ENCODE data around the gene MYPN.
"Not testable (repeated sequence)": the region's sequence is repeated elsewhere in the genome, so short reads cannot be mapped to it uniquely, and the experiment has no call there.

Gene MYPN, protein sequence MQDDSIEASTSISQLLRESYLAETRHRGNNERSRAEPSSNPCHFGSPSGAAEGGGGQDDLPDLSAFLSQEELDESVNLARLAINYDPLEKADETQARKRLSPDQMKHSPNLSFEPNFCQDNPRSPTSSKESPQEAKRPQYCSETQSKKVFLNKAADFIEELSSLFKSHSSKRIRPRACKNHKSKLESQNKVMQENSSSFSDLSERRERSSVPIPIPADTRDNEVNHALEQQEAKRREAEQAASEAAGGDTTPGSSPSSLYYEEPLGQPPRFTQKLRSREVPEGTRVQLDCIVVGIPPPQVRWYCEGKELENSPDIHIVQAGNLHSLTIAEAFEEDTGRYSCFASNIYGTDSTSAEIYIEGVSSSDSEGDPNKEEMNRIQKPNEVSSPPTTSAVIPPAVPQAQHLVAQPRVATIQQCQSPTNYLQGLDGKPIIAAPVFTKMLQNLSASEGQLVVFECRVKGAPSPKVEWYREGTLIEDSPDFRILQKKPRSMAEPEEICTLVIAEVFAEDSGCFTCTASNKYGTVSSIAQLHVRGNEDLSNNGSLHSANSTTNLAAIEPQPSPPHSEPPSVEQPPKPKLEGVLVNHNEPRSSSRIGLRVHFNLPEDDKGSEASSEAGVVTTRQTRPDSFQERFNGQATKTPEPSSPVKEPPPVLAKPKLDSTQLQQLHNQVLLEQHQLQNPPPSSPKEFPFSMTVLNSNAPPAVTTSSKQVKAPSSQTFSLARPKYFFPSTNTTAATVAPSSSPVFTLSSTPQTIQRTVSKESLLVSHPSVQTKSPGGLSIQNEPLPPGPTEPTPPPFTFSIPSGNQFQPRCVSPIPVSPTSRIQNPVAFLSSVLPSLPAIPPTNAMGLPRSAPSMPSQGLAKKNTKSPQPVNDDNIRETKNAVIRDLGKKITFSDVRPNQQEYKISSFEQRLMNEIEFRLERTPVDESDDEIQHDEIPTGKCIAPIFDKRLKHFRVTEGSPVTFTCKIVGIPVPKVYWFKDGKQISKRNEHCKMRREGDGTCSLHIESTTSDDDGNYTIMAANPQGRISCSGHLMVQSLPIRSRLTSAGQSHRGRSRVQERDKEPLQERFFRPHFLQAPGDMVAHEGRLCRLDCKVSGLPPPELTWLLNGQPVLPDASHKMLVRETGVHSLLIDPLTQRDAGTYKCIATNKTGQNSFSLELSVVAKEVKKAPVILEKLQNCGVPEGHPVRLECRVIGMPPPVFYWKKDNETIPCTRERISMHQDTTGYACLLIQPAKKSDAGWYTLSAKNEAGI (N-terminal part only)

DNA sequence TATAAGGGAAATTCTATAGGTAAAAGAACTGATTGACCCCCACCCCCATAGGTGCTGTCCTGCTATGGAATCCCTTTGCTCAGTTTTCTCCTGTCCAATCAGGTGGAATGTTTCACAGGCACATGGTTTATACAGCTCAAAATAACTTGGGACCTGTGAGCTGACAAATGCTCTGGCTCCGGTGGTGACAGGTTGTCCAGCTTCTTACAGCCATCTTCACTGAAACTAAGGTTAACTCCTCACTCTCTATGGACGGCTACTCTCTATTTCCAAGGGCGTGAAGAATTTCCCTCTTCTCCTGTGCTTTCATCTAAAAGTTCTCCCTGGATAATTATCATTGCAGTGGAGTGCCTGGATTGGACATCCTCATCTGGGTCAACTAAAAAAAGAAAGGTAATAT, at the start of gene MYPN:
MYPN (plus strand) TSS at position 158 of the 400 bp plus-strand sequence. CDS start 11,951 bp downstream, outside the sequence.
- no peak for DNase-seq

DNA sequence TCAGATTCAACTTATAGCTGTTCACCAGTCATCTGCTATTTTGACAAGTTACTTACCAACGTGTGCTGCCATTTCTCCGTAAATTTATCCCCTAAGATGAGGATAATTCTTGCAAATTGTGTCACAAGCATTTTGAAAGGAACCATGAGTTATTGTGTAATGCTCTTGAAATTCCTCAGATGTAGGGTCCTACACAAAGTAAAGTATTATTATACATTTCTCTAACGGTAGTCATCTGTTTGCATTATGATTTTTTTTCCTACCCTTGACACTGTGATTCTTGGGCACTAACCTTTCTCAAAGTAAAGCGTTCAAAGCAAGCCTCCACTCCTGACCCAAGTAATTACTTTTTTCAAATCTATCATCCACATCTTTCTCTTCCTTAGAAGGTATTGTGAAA, 42.3 kb upstream of the MYPN start:
- DNase-seq: no peak

DNA sequence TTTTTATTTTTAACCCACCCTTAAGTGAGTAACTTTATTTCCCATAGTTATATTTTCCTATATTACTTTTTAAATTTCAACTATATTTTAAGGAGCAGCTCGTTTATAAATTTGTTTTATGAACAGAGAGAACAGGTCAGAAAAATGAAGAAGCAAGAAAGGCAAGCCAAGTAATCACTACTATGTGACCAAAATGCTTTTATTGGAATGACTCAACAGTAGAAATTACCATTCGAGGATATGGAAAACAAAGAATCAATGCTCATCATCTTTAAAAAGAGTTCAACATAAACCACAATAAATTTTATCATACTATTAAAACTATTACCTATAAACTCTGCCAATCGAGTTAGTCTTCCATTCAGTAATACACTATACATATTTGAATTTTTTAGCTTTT, 41.8 kb upstream of the MYPN start:
- DNase-seq: no peak

DNA sequence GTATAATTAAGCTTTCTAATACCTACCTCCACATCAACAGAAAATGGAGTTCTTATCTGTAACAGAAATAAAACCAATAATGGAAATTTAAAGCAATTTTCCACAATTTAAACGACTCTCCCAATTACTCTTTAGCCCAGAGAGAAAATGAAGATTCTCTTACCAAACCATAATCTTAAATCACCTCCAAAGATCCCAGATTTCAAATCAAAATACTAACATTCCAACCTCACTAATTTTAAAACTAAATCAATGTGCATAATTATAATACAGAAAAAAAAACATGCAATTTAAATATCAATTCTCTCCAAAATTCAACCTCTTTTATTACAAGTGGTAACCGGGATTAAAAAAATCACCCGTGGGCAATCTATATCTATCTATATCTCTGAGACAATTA, 35.7 kb upstream of the MYPN start:
- no peak for DNase-seq

DNA sequence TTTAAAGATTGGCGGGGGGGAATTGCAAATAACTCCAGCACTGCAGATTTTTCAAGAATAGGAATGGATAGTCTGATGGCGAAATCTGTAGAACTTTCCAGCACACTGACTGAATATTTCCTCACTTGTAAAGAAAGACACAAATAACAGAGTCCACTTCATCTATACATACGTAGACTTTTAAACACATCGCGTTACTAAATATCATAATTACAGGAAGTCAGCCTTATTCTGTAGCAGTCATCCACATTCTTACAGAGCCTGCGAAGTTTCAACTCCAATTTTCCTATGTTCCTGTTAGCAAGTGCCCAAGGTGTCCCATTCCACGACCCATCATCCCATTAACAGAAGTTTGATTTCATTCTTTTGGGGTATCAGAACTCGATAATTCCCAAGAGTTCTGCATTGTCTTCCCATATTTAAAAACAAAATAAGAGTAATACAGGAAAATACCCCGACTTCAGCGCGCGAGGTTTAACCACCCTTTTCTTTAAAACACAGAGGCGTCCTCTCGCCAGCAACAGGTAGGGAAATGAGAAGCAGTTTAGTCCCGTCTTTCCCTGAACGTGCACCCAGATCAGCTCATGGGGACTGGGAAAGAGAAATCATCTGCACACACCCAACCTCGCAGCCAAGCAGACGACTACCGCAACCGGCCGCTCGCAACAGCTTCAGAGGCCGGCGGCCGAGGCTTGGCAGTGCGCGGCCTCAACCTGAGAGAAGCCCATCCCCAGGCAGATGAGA, 35.1 kb upstream of the MYPN start:
- peak; percentile 32 for DNase-seq

DNA sequence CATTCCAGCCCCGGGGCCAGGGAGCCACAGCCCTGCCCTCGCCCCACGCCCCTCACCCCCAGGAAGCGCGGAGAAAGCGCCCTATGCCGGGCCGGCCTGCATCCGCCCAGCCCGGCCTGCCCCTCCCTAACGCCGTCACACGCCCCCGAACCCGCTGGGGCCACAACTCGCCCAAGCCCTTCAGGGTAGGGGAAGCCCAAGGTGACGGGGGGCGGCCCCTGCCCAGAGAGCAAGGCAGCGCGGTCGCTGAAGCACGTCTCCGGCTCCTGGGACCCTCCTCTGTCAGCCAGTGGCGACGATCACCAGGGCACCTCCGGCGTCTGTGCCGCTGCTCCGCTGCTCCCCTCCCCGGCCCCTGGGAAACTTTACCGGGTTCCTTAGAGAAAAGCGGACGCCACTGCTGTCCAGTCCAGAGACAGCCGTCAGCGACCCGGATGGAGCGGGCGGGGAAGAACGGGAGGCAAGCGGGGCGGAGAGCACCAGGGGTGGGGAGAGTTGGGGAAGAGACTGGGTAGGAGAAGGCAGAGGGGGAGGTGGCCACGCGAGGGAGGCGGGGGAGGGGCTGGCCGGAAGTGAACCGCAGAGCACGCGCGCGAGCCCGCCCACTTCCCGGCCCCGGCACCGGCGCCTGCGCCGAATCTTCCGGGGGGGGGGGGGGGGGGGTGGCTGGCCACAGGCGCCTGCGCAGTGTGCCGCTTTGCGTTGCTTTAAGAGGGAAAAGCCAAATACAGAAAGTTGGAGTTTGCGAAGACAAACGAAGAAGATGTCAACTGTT, 34.3 kb upstream of the MYPN start, which contains the start of gene HERC4:
HERC4 (minus strand) TSS at position 509 of the 775 bp plus-strand sequence. CDS start 2,175 bp downstream, outside the sequence.
- DNase-seq: peak; percentile 93

DNA sequence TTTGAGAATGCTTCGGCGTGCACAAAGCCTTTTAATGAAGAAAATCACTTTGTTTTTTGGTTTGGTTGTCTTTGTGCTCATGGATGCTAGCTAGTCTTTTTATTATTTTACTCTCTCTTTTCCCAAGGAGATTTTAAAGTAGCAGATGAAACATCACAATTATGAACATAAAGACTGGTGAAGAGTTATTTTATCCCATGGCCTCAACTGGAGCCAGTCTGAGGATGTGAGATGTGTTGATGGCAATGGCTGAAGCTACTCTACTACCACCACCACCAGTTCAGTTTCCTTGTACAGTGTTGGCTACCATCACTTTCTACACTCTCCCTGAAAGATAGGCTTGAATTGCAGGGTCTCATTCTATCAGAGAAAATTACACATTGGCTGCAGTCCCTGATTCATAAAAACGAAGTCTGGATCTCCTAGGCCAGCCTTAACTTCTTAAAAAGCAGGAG, 33.7 kb upstream of the MYPN start:
- DNase-seq: peak; percentile 10

DNA sequence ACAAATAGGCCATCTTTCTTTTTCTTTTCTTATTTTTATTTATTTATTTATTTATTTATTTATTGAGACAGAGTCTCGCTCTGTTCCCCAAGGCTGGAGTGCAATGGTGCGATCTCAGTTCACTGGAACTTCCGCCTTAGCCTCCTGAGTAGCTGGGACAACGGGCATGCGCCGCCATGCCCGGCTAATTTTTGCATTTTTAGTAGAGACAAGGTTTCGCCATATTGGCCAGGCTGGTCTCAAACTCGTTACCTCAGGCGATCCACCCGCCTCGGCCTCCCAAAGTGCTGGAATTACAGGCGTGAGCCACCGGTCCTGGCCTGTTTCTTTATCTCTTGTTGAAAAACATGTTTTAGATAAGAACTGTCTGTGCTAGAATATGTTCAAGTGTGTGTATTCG, 33.2 kb upstream of the MYPN start:
- DNase-seq: not testable (repeated sequence)

DNA sequence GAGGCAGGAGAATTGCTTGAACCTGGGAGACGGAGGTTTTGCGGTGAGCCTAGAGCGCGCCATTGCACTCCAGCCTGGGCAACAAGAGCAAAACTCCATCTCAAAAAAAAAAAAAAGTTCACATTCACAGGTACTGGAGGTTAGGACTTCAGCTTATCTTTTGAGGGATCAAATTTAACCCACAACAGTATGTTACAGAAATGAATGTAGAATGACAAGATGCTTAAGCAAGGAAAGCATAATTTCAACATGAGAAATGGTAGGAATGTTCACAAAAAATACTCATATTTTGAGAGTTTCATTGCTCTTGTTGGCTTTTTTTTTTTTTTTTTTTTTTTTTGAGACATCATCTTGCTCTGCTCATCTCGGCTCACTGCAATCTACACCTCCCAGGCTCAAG, 32.3 kb upstream of the MYPN start:
- DNase-seq: no peak

DNA sequence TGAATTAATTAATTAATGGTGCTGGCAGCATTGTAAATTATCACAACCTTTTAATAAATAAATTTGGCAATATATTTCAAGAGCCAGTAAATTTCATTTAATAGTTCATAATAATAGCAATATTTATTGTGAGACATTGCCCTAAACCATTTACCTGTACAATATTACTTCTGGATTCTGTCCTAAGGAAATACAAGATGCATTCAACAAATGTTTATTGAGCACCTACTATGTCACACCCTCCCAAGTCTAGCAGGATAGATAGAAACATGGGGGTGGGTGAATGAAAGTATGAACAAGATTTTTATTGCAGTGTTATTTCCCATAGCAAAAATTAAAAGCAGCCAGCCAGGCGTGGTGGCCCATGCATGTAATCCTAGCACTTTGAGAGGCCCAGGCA, 29.9 kb upstream of the MYPN start:
- no peak for DNase-seq

DNA sequence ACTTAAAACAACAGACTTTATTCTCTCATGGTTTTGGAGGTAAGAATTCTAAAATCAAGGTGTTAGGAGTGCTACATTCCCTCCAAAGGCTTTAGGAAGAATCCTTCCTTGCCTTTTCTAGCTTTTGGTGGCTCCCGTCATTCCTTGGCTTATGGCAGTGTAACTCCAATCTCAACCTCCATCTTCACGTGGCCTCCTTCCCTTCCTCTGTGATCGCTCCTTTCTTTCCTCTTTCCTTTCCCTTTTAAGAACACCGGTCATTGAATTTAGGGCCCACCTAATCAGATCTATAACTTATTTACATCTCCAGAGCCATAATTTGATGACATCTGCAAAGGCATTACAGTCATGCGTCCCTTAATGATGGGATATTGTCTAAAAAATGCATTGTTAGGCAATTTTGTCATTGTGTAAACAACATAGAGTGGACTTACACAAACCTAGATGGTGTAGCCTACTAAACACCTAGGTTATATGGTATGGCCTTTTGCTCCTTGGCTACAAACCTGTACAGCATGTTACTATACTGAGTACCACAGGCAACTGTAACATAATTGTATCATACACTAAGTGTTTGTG, 28.3 kb upstream of the MYPN start:
- DNase-seq: no peak

DNA sequence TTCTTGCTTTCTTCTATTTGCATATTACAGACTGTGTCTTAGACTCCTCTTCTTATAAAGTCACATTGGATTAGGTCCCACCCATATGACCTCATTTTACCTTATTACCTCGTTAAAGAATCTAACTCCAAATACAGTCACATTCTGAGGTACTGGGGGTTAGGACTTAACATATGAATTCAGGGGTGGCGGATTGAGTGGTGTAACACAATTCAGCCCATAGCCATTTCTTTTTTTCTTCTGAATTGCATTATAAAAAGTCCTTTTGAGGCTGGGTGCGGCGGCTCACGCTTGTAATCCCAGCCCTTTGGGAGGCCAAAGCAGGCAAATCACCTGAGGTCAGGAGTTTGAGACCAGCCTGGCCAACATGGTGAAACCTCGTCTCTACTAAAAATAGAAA, 27.4 kb upstream of the MYPN start:
- DNase-seq: no peak

DNA sequence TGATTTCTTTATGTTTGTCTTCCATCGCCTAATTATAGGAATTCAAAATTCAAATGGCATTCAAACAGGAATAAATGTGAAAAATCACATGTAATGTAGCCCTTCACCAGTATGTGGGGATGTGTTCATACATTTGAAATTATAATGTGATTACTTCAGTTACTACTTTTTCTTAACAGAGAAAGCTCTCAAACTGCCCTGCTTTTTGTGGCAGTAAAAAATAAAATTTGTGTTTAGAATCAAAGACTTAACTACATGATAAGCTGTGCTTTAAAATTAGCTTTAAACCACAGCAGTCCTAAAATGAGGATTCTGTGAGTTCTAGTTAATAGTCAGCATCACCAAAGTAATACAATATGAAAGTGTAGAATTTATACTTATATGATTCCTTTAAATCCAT, 26.4 kb upstream of the MYPN start:
- DNase-seq: peak; percentile 22

DNA sequence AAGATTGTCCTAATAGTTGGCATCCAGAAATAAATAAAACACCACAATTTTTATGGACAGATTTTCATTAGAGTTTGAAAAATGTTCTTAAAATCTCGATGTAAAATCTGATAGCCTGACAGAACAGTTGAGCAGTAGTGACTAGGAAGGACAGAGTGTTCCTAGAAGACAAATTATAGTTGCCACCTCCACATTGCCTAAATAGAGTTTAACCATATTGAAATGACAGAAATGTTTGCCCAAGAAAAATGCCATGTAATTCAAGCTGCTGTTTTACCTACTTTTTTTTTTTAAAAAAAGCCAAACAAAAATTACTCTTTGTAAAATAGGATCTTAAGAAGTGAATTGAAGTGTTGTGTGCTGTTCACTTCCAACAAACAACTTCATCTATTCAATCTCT, 25.3 kb upstream of the MYPN start:
- no peak for DNase-seq

DNA sequence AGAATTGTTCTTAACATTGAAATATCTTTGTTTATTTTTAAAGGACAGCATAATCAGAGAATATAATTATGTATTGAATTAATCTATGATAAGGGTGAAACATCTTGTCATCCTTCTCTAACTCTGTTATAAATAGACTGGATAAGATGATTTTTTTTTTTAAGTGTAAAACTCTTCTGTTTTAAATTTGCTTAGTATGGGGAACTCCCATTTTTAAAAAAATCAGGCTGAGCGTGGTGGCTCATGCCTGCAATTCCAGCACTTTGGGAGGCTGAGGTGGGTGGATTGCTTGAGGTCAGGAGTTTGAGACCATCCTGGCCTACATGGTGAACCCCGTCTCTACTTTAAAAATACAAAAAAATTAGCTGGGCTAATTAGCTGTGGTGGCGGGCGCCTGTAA, 24.8 kb upstream of the MYPN start:
- no peak for DNase-seq

DNA sequence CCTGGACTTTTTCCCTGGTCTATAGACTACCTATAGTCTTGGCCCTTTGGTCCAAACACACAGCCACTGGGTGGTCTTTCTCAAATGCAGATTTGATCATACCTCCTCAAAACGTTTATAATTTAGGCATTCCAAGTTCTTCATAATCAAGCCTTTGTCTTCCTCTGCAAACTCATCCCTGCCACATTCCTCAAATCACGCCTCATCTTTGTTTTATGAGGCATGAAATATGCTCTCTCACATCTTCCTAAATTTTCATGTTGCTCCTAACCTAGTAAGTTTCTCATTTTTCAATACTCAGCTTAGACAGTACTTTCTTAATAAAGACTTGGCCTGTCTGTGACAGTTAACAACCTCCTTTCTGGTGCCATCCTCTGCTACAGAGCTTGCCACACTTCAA, 23.3 kb upstream of the MYPN start:
- DNase-seq: no peak

DNA sequence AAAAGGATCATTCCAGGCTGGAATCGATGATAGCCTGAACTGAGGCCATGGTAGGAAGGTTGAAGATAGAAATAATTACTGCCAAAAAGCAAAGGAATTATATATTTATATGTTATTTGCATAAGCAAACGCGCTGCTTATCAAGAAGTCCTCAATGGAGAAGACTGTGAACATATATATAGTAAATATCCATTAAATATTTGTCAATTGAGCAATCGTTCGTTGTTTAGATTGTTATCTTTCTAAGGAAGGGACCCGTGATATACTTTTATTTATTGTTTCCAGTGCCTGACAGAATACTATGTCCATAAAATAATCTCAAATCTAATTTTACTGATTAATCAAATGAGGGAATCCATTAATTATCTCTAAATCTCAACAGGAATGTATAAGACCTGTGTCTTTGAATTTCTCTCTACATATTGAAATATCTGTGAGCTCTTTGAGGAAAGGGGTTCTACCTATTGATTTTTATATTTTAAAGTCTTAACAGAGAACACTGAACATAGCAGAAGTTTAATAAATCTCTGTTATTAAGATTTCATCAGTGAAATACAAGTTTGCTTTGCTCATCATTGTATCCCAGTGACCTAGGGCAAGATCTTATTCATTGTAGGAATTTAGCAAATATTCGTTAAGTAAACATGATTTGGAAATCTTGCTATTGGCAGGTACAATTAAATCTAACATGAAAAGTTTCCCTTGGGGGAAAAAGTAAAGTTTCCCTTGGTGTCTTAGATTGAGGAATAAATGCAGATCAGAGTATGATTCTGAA, 22.2 kb upstream of the MYPN start:
- no peak for DNase-seq

DNA sequence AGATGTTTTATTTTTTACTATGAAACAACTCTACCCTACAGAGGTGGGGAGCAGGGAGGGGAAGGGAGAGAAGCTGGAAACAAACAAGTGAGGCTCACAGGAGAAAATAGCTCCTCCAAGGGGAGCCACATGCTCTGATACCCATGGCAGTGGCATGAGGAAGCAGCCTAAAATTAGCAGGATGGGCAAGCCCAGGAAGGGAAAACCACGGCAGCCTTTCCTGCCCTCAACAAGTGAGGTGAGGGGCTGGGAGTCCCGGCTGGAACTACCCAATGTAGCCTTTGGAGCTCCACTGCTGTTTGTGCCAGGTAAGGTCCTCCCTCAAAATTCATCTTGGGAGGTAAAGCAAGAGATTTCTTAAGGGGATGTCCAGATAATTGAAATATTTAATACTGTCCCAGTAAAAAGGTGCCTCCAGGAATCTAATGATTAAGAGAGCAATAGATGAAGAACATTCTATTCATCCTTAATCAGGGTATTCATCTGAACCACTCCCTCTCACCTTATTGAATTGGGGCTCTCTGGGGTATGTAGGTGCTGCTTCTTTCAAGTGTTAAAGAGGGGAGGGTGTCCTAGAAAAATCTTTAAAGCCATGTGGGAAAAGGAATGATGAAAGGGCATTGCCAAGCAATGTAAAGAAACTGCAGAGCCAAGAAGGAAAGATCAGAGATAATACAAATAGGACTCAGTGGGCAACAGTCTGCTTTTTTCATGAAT, 21.4 kb upstream of the MYPN start:
- no peak for DNase-seq

DNA sequence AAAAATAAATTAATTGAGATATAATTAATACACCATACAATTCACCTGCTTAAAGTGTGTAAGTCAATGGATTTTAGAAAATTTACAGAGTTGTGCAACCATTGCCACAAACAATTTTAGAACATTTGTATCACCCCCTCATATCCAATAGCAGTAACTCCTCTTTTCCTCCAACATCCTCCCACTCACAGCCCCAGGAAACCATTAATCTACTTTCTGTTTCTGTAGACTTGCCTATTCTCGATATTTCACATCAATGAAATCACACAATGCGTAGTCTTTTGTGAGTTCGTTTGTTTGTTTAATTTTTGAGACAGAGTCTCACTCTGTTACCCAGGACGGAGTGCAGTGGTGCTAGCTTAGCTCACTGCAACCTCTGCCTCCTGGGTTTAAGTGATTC, 20.5 kb upstream of the MYPN start:
- DNase-seq: no peak

DNA sequence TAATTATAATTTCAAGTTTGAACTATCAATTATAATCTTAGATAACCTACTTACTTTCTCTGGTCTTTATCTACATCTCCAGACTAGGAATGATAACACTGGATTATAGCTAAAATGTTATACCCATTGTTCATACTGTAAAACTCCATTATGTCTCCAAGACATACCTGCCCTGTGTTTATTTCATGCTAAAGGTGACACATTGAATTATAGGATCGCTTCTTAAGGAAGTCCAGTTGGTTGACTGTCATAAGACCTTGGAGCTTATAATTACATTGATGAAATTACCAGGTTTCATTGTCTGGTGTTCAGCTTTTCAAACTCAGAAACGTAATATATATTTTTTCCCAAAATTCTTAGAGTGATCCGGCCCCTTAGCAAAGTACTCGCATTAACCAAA, 18.7 kb upstream of the MYPN start:
- DNase-seq: no peak

All from hematopoietic multipotent progenitor cell treated with erythropoietin and hydrocortisone succinate and interleukin-3 and kit ligand, for 6 days (in vitro differentiated cells).